SK-N-SH (cell line): Measurements from ENCODE around the gene EYA3. TPM values are rescaled to one million over a fixed set of nuclear protein-coding genes. Genes with fewer than 3 reads are reported as not detected.

Experiments
- CTCF ChIA-PET: fragments of 300-600, 350-600 bp; formaldehyde crosslinking; extraction: SDS; loops from one replicate; lab custom pipeline; 2021; lab: Yijun Ruan, JAX
- POLR2A ChIA-PET: fragments of 350-600 bp; sonication (Branson Sonifier 250); formaldehyde crosslinking; extraction: SDS; loops from one replicate; lab custom pipeline; 2020; ENCODE audit warnings: antibody characterized with exemption, inconsistent platforms; lab: Yijun Ruan, JAX
- DNase-seq: peaks from one replicate; pipeline ENCODE4 v3.0.0; 2012
- H2AFZ ChIP-seq: fragments of 200-600 bp; sonication (generic); 2 replicates; pipeline ENCODE4 v1.8.1; 2016; ENCODE audit warnings: antibody characterized with exemption, mild to moderate bottlenecking, low read depth
- H3F3A ChIP-seq: fragments of 200-600 bp; sonication (generic); replicated peaks from 2 replicates; pipeline ENCODE3; 2016; ENCODE audit warnings: antibody characterized with exemption, mild to moderate bottlenecking; ENCODE audit not compliant: insufficient read depth
- H3K27ac ChIP-seq, 2 experiments: fragments of 200-500 bp in 1 of 2; fragments of 200-600 bp in 1 of 2; sonication (Bioruptor generic) in 1 of 2; sonication (generic), shearing (Covaris generic) in 1 of 2; 2 replicates each; pipeline versions ENCODE4 v1.5.1 to v1.6.1; 2014 to 2016; ENCODE audit warnings: low read depth in 2 of 2, inconsistent platforms in 1 of 2, low read length in 1 of 2, mild to moderate bottlenecking in 1 of 2, mixed read lengths in 1 of 2
- H3K27me3 ChIP-seq: fragments of 200-600 bp; sonication (generic), shearing (Covaris generic); 2 replicates; pipeline ENCODE4 v1.6.1; 2016; ENCODE audit warnings: mixed run types; ENCODE audit not compliant: insufficient read depth
- H3K36me3 ChIP-seq, 2 experiments: fragments of 200-500 bp in 1 of 2; fragments of 200-600 bp in 1 of 2; sonication (Bioruptor generic) in 1 of 2; sonication (generic) in 1 of 2; replicated peaks in 1 of 2; 2 replicates each; pipeline versions ENCODE3 to v1.5.1; 2014 to 2016; ENCODE audit warnings: low read length in 1 of 2, mild to moderate bottlenecking in 1 of 2; ENCODE audit not compliant: insufficient read depth in 2 of 2, control insufficient read depth in 1 of 2
- H3K4me1 ChIP-seq, 2 experiments: fragments of 200-500 bp in 1 of 2; fragments of 200-600 bp in 1 of 2; sonication (Bioruptor generic) in 1 of 2; sonication (generic), shearing (Covaris generic) in 1 of 2; 2 replicates each; pipeline versions ENCODE4 v1.5.1 to v1.6.1; 2014 to 2016; ENCODE audit warnings: low read depth in 1 of 2, low read length in 1 of 2, mixed run types in 1 of 2; ENCODE audit not compliant: insufficient read depth in 2 of 2, control insufficient read depth in 1 of 2
- H3K4me2 ChIP-seq: fragments of 200-600 bp; sonication (generic), shearing (Covaris generic); 2 replicates; pipeline ENCODE4 v1.6.1; 2017; ENCODE audit warnings: mixed run types
- H3K4me3 ChIP-seq, 2 experiments: fragments of 200-500 bp in 1 of 2; fragments of 200-600 bp in 1 of 2; sonication (Bioruptor generic) in 1 of 2; sonication (generic), shearing (Covaris generic) in 1 of 2; 2 replicates each; pipeline versions ENCODE4 v1.5.1 to v1.8.1; 2014 to 2016; ENCODE audit warnings: low read depth in 2 of 2, inconsistent platforms in 1 of 2, low read length in 1 of 2, mild to moderate bottlenecking in 1 of 2, mixed read lengths in 1 of 2, moderate library complexity in 1 of 2
- H3K79me2 ChIP-seq: fragments of 200-600 bp; sonication (generic); 2 replicates; pipeline ENCODE4 v1.8.1; 2017; ENCODE audit warnings: mild to moderate bottlenecking; ENCODE audit not compliant: insufficient read depth
- H3K9ac ChIP-seq: fragments of 200-600 bp; sonication (generic); 2 replicates; pipeline ENCODE4 v1.6.1; 2017; ENCODE audit warnings: mixed run types
- H3K9me2 ChIP-seq: fragments of 200-600 bp; sonication (generic); 2 replicates; pipeline ENCODE4 v1.6.1; 2017; ENCODE audit warnings: mixed run types
- H3K9me3 ChIP-seq: fragments of 200-600 bp; sonication (generic); 2 replicates; pipeline ENCODE4 v1.6.1; 2017; ENCODE audit warnings: mixed run types, mild to moderate bottlenecking, moderate library complexity
- H4K20me1 ChIP-seq: fragments of 200-600 bp; sonication (generic); 2 replicates; pipeline ENCODE4 v1.6.1; 2017; ENCODE audit warnings: mild to moderate bottlenecking, mixed run types; ENCODE audit not compliant: insufficient read depth
- CHD2 ChIP-seq: fragments of 150-350 bp; IDR thresholded peaks from 2 replicates; pipeline ENCODE4 v1.6.1; 2018; ENCODE audit warnings: low read length; ENCODE audit not compliant: partially characterized antibody
- ELF1 ChIP-seq: IDR thresholded peaks from 2 replicates; pipeline ENCODE4 v1.4.0; 2012
- EP300 ChIP-seq, 2 experiments: IDR thresholded peaks; 2 replicates each; pipeline versions ENCODE4 v1.4.0 to v1.6.1; 2012; ENCODE audit warnings: borderline replicate concordance in 1 of 2, low read depth in 1 of 2, low read length in 1 of 2
- FOSL2 ChIP-seq: IDR thresholded peaks from 2 replicates; pipeline ENCODE4 v1.4.0; 2012; ENCODE audit warnings: low read depth, mild to moderate bottlenecking, moderate library complexity, borderline replicate concordance
- FOXM1 ChIP-seq: IDR thresholded peaks from 2 replicates; pipeline ENCODE4 v1.4.0; 2012; ENCODE audit warnings: low read depth, mild to moderate bottlenecking
- GABPA ChIP-seq: IDR thresholded peaks from 2 replicates; pipeline ENCODE4 v1.4.0; 2012; ENCODE audit warnings: low read depth, mild to moderate bottlenecking
- IRF3 ChIP-seq: fragments of 150-350 bp; IDR thresholded peaks from 2 replicates; pipeline ENCODE4 v1.6.1; 2016; ENCODE audit warnings: mild to moderate bottlenecking, low read depth, low read length
- JUND ChIP-seq: IDR thresholded peaks from 2 replicates; pipeline ENCODE4 v1.4.0; 2012
- MEF2A ChIP-seq: IDR thresholded peaks from 2 replicates; pipeline ENCODE4 v1.4.0; 2012; ENCODE audit warnings: low read depth, borderline replicate concordance
- MXI1 ChIP-seq: IDR thresholded peaks from 2 replicates; pipeline ENCODE4 v1.6.1; 2012; ENCODE audit warnings: mild to moderate bottlenecking, low read depth, low read length, improper control_type of control experiment
- NRF1 ChIP-seq: IDR thresholded peaks from 2 replicates; pipeline ENCODE4 v1.6.1; 2012; ENCODE audit warnings: low read depth, mild to moderate bottlenecking, low read length
- RAD21 ChIP-seq: IDR thresholded peaks from 2 replicates; pipeline ENCODE4 v1.6.1; 2012; ENCODE audit warnings: mild to moderate bottlenecking, low read length
- RFX5 ChIP-seq: IDR thresholded peaks from 2 replicates; pipeline ENCODE4 v1.6.1; 2012; ENCODE audit warnings: mild to moderate bottlenecking, improper control_type of control experiment, low read length
- RXRA ChIP-seq: IDR thresholded peaks from 2 replicates; pipeline ENCODE4 v1.4.0; 2012; ENCODE audit warnings: low read depth, mild to moderate bottlenecking, borderline replicate concordance
- SMC3 ChIP-seq: IDR thresholded peaks from 2 replicates; pipeline ENCODE4 v1.6.1; 2012; ENCODE audit warnings: low read depth, low read length, improper control_type of control experiment
- TEAD4 ChIP-seq: IDR thresholded peaks from 2 replicates; pipeline ENCODE4 v1.4.0; 2012; ENCODE audit warnings: mild to moderate bottlenecking, borderline replicate concordance; ENCODE audit not compliant: insufficient read depth
- YY1 ChIP-seq: IDR thresholded peaks from 2 replicates; pipeline ENCODE4 v1.4.0; 2012; ENCODE audit warnings: low read depth, mild to moderate bottlenecking
- WGBS: methylation state at CpG from one replicate; pipeline ENCODE4 v1.1.6; 2017; ENCODE audit warnings: low lambda C conversion rate; 5-methylcytosine and 5-hydroxymethylcytosine counted together
- polyA plus RNA-seq, 3 experiments: library from polyadenylated mRNA; depleted of rRNA; stranded (reverse); fragments of >200 nt; gene quantifications; 2 replicates each; pipeline ENCODE4 v1.2.3, GENCODE V29; 2012
- TF ChIP-seq, protein P1 (sequence below): IDR thresholded peaks from 2 replicates; pipeline ENCODE4; 2012
- TF ChIP-seq, protein P2 (sequence below): fragments of 200-600 bp; sonication (generic); IDR thresholded peaks from 2 replicates; pipeline ENCODE4 v1.6.1; 2017; ENCODE audit warnings: antibody characterized with exemption, mild to moderate bottlenecking, moderate library complexity
- TF ChIP-seq, protein P3 (sequence below): IDR thresholded peaks from 2 replicates; pipeline ENCODE4 v1.4.0; 2012; ENCODE audit warnings: low read depth, borderline replicate concordance

Gene EYA3
- polyA plus RNA-seq, 1 of the 3 experiments (the other 2 are of a cell fraction), result 6.5 TPM

- H3K9me3 ChIP-seq, result no peaks in the 10 kb centered on the region
- H3K27ac ChIP-seq, result no peak overlapping the region
- no peaks in the 10 kb centered on the region for H3K9me2 ChIP-seq
- H3K4me3 ChIP-seq, result no peak overlapping the region
- no peaks in the 10 kb centered on the region for H3F3A ChIP-seq
- no peaks in the 10 kb centered on the region for H3K36me3 ChIP-seq
- H3K4me1 ChIP-seq, result peaks cover 0 to 7% of the 10 kb centered on the region in 2 experiments; a peak in 1 of 4 replicates
- DNase-seq, result no peak
- H3K27me3 ChIP-seq, result no peaks in the 10 kb centered on the region
- no peak overlapping the region for H3K4me2 ChIP-seq
- H4K20me1 ChIP-seq, result no peaks in the 10 kb centered on the region
- CTCF ChIA-PET, result no interaction called here
- H2AFZ ChIP-seq, result no peak overlapping the region
- TF ChIP-seq EP300 (IDR thresholded peaks at IDR 0.05; ENCODE audit: borderline replicate concordance in 1 of 2, low read depth in 1 of 2, low read length in 1 of 2) (no peak), NRF1 (no peak), RAD21 (no peak), MXI1 (no peak), CHD2 (no peak), TEAD4 (no peak), FOSL2 (no peak), SMC3 (no peak), YY1 (no peak), FOXM1 (no peak), ELF1 (no peak), GABPA (no peak), IRF3 (no peak), MEF2A (no peak), RXRA (no peak), JUND (no peak), RFX5 (no peak)
- TF ChIP-seq, protein P1, sequence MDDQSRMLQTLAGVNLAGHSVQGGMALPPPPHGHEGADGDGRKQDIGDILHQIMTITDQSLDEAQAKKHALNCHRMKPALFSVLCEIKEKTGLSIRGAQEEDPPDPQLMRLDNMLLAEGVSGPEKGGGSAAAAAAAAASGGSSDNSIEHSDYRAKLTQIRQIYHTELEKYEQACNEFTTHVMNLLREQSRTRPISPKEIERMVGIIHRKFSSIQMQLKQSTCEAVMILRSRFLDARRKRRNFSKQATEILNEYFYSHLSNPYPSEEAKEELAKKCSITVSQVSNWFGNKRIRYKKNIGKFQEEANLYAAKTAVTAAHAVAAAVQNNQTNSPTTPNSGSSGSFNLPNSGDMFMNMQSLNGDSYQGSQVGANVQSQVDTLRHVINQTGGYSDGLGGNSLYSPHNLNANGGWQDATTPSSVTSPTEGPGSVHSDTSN, result no peak
- TF ChIP-seq, protein P2, sequence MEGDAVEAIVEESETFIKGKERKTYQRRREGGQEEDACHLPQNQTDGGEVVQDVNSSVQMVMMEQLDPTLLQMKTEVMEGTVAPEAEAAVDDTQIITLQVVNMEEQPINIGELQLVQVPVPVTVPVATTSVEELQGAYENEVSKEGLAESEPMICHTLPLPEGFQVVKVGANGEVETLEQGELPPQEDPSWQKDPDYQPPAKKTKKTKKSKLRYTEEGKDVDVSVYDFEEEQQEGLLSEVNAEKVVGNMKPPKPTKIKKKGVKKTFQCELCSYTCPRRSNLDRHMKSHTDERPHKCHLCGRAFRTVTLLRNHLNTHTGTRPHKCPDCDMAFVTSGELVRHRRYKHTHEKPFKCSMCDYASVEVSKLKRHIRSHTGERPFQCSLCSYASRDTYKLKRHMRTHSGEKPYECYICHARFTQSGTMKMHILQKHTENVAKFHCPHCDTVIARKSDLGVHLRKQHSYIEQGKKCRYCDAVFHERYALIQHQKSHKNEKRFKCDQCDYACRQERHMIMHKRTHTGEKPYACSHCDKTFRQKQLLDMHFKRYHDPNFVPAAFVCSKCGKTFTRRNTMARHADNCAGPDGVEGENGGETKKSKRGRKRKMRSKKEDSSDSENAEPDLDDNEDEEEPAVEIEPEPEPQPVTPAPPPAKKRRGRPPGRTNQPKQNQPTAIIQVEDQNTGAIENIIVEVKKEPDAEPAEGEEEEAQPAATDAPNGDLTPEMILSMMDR, result no peak
- TF ChIP-seq, protein P3, sequence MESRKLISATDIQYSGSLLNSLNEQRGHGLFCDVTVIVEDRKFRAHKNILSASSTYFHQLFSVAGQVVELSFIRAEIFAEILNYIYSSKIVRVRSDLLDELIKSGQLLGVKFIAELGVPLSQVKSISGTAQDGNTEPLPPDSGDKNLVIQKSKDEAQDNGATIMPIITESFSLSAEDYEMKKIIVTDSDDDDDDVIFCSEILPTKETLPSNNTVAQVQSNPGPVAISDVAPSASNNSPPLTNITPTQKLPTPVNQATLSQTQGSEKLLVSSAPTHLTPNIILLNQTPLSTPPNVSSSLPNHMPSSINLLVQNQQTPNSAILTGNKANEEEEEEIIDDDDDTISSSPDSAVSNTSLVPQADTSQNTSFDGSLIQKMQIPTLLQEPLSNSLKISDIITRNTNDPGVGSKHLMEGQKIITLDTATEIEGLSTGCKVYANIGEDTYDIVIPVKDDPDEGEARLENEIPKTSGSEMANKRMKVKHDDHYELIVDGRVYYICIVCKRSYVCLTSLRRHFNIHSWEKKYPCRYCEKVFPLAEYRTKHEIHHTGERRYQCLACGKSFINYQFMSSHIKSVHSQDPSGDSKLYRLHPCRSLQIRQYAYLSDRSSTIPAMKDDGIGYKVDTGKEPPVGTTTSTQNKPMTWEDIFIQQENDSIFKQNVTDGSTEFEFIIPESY, result no peak
- no peaks in the 10 kb centered on the region for H3K79me2 ChIP-seq
- no peak overlapping the region for H3K9ac ChIP-seq
- WGBS, result 86% methylated on average over 4 of the region's 4 CpGs
- POLR2A ChIA-PET, result no interaction called here
Measured at GRCh38 chr1:27931759-27932158, 156.7 kb downstream of the EYA3 start.
